Psoas muscle (tissue), 8 donors: Measurements from ENCODE around the gene PLXNA4. TPM values are rescaled to one million over a fixed set of nuclear protein-coding genes. Genes with fewer than 3 reads are reported as not detected.

Experiments
- ATAC-seq, 4 donors: fragments of 200-7000 bp; cut with Tn5 transposase; one replicate each; pipeline ENCODE4 v1.9.1; 2020; ENCODE audit warnings: moderate library complexity in 3 of 4, mild to moderate bottlenecking in 2 of 4
- DNase-seq, 2 donors: peaks; one replicate each; pipeline ENCODE4 v3.0.0-alpha.2; 2020
- H3K27ac ChIP-seq: fragments of 200-600 bp; one replicate; pipeline ENCODE4 v1.8.0; 2022
- H3K27me3 ChIP-seq, 3 donors: fragments of 200-600 bp in 1 of 3; one replicate each; pipeline versions ENCODE4 v1.6.1 to v1.8.0; 2013 to 2022; ENCODE audit warnings: low read length in 2 of 3, mild to moderate bottlenecking in 2 of 3, moderate library complexity in 1 of 3; ENCODE audit not compliant: insufficient read depth in 3 of 3
- H3K36me3 ChIP-seq, 2 donors: fragments of 200-600 bp in 1 of 2; one replicate each; pipeline versions ENCODE4 v1.6.1 to v1.8.0; 2013 to 2022; ENCODE audit warnings: low read depth in 1 of 2, mild to moderate bottlenecking in 1 of 2, moderate library complexity in 1 of 2; ENCODE audit not compliant: insufficient read depth in 1 of 2
- H3K4me1 ChIP-seq: fragments of 200-600 bp; one replicate; pipeline ENCODE4 v1.8.0; 2022
- H3K4me3 ChIP-seq: fragments of 200-600 bp; one replicate; pipeline ENCODE4 v1.8.0; 2022; ENCODE audit warnings: mild to moderate bottlenecking
- H3K9me3 ChIP-seq: fragments of 200-600 bp; one replicate; pipeline ENCODE4 v1.8.0; 2022
- CTCF ChIP-seq: fragments of 200-600 bp; IDR thresholded peaks from one replicate; pipeline ENCODE4 v1.8.0; 2022; ENCODE audit warnings: antibody characterized with exemption
- WGBS, 3 donors: extraction: QIAGEN DNeasy Blood & Tissue Kit; methylation state at CpG; one replicate each; pipeline versions ENCODE4 v1.1.6 to v1.1.7; 2013; 5-methylcytosine and 5-hydroxymethylcytosine counted together
- intact Hi-C, 2 donors: fragments of 100-400 bp; cut with DNase I; formaldehyde crosslinking; loops; one replicate each; pipeline versions ENCODE4 v1.11.0 to v1.14.2; 2022
- polyA plus RNA-seq, 3 donors: library from polyadenylated mRNA; stranded (reverse); fragments of 200-250 nt; gene quantifications; one replicate each; pipeline ENCODE4 v1.2.3, GENCODE V29; 2013
- total RNA-seq, 4 donors: library from RNA; stranded (reverse); fragmentation: NEBNext Ultra II Directional in 2 of 4; extraction: Animal tissue kit (Norgen Biotek cat#: 25700) in 2 of 4; gene quantifications; one replicate each; pipeline versions ENCODE4 v1.2.1 to v1.2.4, GENCODE V29; 2021 to 2023
- donor health status: healthy with polysubstance abuse.
- donor health status: DM: no; HTN: no; CAD: no; lungs with moderate emphysema.
- donor health status: Bipolar disorder and iron deficiency.
- donor health status: healthy.
- donor health status: DM: yes; HTN: yes; CAD: no.
- donor health status: DM: no; HTN: no; CAD: no.
- donor health status: DM: no; HTN: no; CAD: no.
- donor health status: DM: yes; HTN: yes; CAD: no.

PLXNA4 gene
- total and polyA plus RNA-seq, 7 donors, result 0.15 to 2.5 (median 0.88) TPM

- intact Hi-C loops, result loop anchor here in 1 of 2 donors (10.0 kb wide), 1 partner anchor 563 kb away; no protein-coding TSS in a partner anchor
- Histone ChIP-seq H3K27ac (no peak overlapping the region), H3K4me3 (no peak overlapping the region), H3K9me3 (no peaks in the 10 kb centered on the region), H3K27me3 (peaks cover 0 to 3% (median 0%) of the 10 kb centered on the region in 3 donors), H3K4me1 (no peaks in the 10 kb centered on the region), H3K36me3 (no peaks in the 10 kb centered on the region)
- TF ChIP-seq CTCF, result no peak
- ATAC-seq (no peak), DNase-seq (no peak)
- 85 to 93% (median 89%) methylated on average over 7 of the region's 7 CpGs for WGBS, 3 donors
Observed at GRCh38 chr7:132258231-132258630, 318.0 kb downstream of the PLXNA4 start.

- DNase-seq (no peak), ATAC-seq (no peak)
- TF ChIP-seq CTCF, result no peak
- Histone ChIP-seq H3K4me3 (no peak overlapping the region), H3K36me3 (no peaks in the 10 kb centered on the region), H3K4me1 (no peaks in the 10 kb centered on the region), H3K9me3 (no peaks in the 10 kb centered on the region), H3K27me3 (peaks cover 0 to 3% (median 0%) of the 10 kb centered on the region in 3 donors), H3K27ac (no peak overlapping the region)
- intact Hi-C loops, result loop anchor here in 1 of 2 donors (10.0 kb wide), 1 partner anchor 562 kb away; no protein-coding TSS in a partner anchor
- 82 to 86% (median 86%) methylated on average over 1 of the region's 1 CpG for WGBS, 3 donors
Observed at GRCh38 chr7:132257253-132257652, 319.0 kb downstream of the PLXNA4 start.

GRCh38 chr7:132256721-132257212 lies 319.5 kb downstream of the PLXNA4 start:
- Histone ChIP-seq H3K4me3 (no peak overlapping the region), H3K9me3 (no peaks in the 10 kb centered on the region), H3K4me1 (no peaks in the 10 kb centered on the region), H3K27ac (no peak overlapping the region), H3K36me3 (no peaks in the 10 kb centered on the region), H3K27me3 (peaks cover 0 to 3% (median 0%) of the 10 kb centered on the region in 3 donors)
- intact Hi-C loops, result loop anchor here in 1 of 2 donors (10.0 kb wide), 1 partner anchor 562 kb away; no protein-coding TSS in a partner anchor
- no peak for TF ChIP-seq CTCF
- DNase-seq, result no peak
- 55 to 71% (median 61%) methylated on average over 6 of the region's 6 CpGs for WGBS, 3 donors
- no peak for ATAC-seq

GRCh38 chr7:132255898-132256297 lies 320.4 kb downstream of the PLXNA4 start:
- Histone ChIP-seq H3K36me3 (no peaks in the 10 kb centered on the region), H3K27me3 (peaks cover 0 to 3% (median 0%) of the 10 kb centered on the region in 3 donors), H3K27ac (no peak overlapping the region), H3K4me1 (peaks cover 8% of the 10 kb centered on the region), H3K4me3 (no peak overlapping the region), H3K9me3 (no peaks in the 10 kb centered on the region)
- DNase-seq (no peak), ATAC-seq (no peak)
- 18 to 24% (median 20%) methylated on average over 6 of the region's 6 CpGs for WGBS, 3 donors
- no peak for TF ChIP-seq CTCF
- intact Hi-C loops, result loop anchor here in 1 of 2 donors (10.0 kb wide), 1 partner anchor 561 kb away; no protein-coding TSS in a partner anchor
